ENCODE measurements around the gene PALLD. TPM values are rescaled to one million over a fixed set of nuclear protein-coding genes. Genes with fewer than 3 reads are reported as not detected.

Gene PALLD
- total RNA-seq, 4 donors from 2014 or later = 1,903 to 3,507 (median 2,130) TPM

DNA sequence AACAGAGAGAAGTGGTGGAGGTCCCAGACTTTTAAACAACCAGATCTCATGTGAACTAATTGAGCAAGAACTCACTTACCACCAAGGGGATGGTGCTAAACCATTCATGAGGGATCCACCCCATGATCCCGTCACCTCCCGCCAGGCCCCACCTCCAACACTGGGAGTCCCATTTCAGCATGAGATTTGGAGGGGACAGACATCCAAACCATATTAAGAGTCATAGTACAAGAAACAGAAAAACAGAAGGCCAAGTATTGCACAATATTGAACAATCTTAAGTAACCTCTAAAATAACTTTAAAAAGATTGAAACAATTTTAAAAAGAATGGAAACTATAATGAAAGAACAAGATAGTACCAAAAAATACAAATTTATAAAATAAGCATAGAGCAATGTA, 403.2 kb downstream of the PALLD start:
- intact Hi-C loops (cut with DNase I) = no loop called here
- peaks cover 4 to 43% (median 18%) of the 10 kb centered on the region in 4 donors for H3K4me1 ChIP-seq
- 81% methylated on average over 2 of the region's 2 CpGs for WGBS
- H3K27me3 ChIP-seq = no peaks in the 10 kb centered on the region
- TF ChIP-seq, protein P1, sequence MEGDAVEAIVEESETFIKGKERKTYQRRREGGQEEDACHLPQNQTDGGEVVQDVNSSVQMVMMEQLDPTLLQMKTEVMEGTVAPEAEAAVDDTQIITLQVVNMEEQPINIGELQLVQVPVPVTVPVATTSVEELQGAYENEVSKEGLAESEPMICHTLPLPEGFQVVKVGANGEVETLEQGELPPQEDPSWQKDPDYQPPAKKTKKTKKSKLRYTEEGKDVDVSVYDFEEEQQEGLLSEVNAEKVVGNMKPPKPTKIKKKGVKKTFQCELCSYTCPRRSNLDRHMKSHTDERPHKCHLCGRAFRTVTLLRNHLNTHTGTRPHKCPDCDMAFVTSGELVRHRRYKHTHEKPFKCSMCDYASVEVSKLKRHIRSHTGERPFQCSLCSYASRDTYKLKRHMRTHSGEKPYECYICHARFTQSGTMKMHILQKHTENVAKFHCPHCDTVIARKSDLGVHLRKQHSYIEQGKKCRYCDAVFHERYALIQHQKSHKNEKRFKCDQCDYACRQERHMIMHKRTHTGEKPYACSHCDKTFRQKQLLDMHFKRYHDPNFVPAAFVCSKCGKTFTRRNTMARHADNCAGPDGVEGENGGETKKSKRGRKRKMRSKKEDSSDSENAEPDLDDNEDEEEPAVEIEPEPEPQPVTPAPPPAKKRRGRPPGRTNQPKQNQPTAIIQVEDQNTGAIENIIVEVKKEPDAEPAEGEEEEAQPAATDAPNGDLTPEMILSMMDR (IDR thresholded peaks at IDR 0.05) = no peak
- no peak for TF ChIP-seq EP300 (IDR thresholded peaks at IDR 0.05)
- no peak for TF ChIP-seq POLR2A (IDR thresholded peaks at IDR 0.05; ENCODE audit: low read depth)
- peak; percentile 42 to 70 for TF ChIP-seq POLR2AphosphoS5 (IDR thresholded peaks at IDR 0.05)
- H3K9me3 ChIP-seq = no peaks in the 10 kb centered on the region
- DNase-seq (ENCODE audit: extremely low spot score) = no peak
- H3K4me3 ChIP-seq = no peak overlapping the region
- H3K36me3 ChIP-seq = peaks cover 77 to 99% (median 89%) of the 10 kb centered on the region in 4 donors
- H3K27ac ChIP-seq (replicated peaks in 1 of 4) = peak overlapping the region; percentile 42 to 61 (median 54)

DNA sequence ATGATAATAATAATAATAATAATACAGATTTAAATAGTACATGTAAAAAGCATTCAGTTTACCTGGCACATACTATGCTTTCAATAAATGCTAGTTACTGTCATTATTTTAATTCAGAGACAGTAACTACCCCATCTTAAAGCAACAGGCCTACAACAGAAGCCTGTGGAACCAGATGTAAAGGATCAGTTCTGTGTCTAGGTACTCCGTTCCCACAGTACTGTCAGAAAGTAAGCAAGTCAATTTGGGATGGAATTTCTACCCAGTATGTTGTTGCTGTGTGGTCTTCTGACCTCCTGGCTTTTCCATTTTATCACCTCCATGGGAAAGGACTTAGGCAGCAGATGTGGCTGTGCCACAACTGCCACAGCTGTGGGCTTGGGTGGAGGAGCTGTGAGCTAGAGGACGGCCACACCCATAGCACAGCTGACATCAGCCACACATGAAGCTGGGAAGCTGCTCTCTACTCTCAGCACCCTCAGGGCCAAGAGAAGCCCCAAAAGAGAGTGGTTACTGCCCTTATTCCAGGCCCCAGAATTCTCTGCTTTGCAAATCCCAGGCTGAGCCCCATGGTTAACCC, 410.4 kb downstream of the PALLD start:
- Histone ChIP-seq H3K36me3 (peaks cover 53 to 95% (median 84%) of the 10 kb centered on the region in 4 donors), H3K4me3 (no peak overlapping the region), H3K4me1 (peaks cover 48 to 73% (median 67%) of the 10 kb centered on the region in 4 donors), H3K9me3 (no peaks in the 10 kb centered on the region), H3K27ac (replicated peaks in 1 of 4) (peak overlapping the region; percentile 65 to 77 (median 66)), H3K27me3 (no peaks in the 10 kb centered on the region)
- DNase-seq (ENCODE audit: extremely low spot score) = no peak
- 66% methylated on average over 2 of the region's 2 CpGs for WGBS
- intact Hi-C loops (cut with DNase I) = no loop called here
- TF ChIP-seq EP300 (IDR thresholded peaks at IDR 0.05) (no peak), POLR2AphosphoS5 (IDR thresholded peaks at IDR 0.05) (no peak), POLR2A (IDR thresholded peaks at IDR 0.05; ENCODE audit: low read depth) (no peak)
- TF ChIP-seq, protein P1 (IDR thresholded peaks at IDR 0.05) = no peak

- no peaks in the 10 kb centered on the region for H3K27me3 ChIP-seq
- peaks cover 48 to 81% (median 71%) of the 10 kb centered on the region in 4 donors for H3K4me1 ChIP-seq
- H3K9me3 ChIP-seq = no peaks in the 10 kb centered on the region
- no peak overlapping the region for H3K4me3 ChIP-seq
- peak overlapping the region; percentile 65 to 77 (median 66) for H3K27ac ChIP-seq (replicated peaks in 1 of 4)
- DNase-seq (ENCODE audit: extremely low spot score) = no peak
- TF ChIP-seq, protein P1 (IDR thresholded peaks at IDR 0.05) = no peak
- TF ChIP-seq POLR2AphosphoS5 (IDR thresholded peaks at IDR 0.05) (no peak), EP300 (IDR thresholded peaks at IDR 0.05) (no peak), POLR2A (IDR thresholded peaks at IDR 0.05; ENCODE audit: low read depth) (no peak)
- intact Hi-C loops (cut with DNase I) = no loop called here
- H3K36me3 ChIP-seq = peaks cover 45 to 95% (median 83%) of the 10 kb centered on the region in 4 donors
- 45% methylated on average over 1 of the region's 1 CpG for WGBS
These were observed 411.2 kb downstream of the PALLD start for GRCh38 chr4:168908093-168908492.

- no peak for DNase-seq (ENCODE audit: extremely low spot score)
- H3K9me3 ChIP-seq = no peaks in the 10 kb centered on the region
- peak overlapping the region; percentile 65 to 77 (median 66) for H3K27ac ChIP-seq (replicated peaks in 1 of 4)
- intact Hi-C loops (cut with DNase I) = no loop called here
- no peak overlapping the region for H3K4me3 ChIP-seq
- peaks cover 48 to 88% (median 73%) of the 10 kb centered on the region in 4 donors for H3K4me1 ChIP-seq
- peaks cover 47 to 95% (median 83%) of the 10 kb centered on the region in 4 donors for H3K36me3 ChIP-seq
- 18% methylated on average over 3 of the region's 3 CpGs for WGBS
- H3K27me3 ChIP-seq = no peaks in the 10 kb centered on the region
- TF ChIP-seq, protein P1 (IDR thresholded peaks at IDR 0.05) = no peak
- TF ChIP-seq POLR2AphosphoS5 (IDR thresholded peaks at IDR 0.05) = peak in 1 of 2 donors; percentile 54
These were observed 412.0 kb downstream of the PALLD start for GRCh38 chr4:168908851-168909273.
